ENCODE measurements around the gene PTK6.

Gene PTK6

GRCh38 chr20:63542696-63543095 is 5.5 kb upstream of the PTK6 start:
- no peak for TF ChIP-seq POLR2AphosphoS5 (IDR thresholded peaks at IDR 0.05; ENCODE audit: low read depth, low read length)
- TF ChIP-seq, protein P1, sequence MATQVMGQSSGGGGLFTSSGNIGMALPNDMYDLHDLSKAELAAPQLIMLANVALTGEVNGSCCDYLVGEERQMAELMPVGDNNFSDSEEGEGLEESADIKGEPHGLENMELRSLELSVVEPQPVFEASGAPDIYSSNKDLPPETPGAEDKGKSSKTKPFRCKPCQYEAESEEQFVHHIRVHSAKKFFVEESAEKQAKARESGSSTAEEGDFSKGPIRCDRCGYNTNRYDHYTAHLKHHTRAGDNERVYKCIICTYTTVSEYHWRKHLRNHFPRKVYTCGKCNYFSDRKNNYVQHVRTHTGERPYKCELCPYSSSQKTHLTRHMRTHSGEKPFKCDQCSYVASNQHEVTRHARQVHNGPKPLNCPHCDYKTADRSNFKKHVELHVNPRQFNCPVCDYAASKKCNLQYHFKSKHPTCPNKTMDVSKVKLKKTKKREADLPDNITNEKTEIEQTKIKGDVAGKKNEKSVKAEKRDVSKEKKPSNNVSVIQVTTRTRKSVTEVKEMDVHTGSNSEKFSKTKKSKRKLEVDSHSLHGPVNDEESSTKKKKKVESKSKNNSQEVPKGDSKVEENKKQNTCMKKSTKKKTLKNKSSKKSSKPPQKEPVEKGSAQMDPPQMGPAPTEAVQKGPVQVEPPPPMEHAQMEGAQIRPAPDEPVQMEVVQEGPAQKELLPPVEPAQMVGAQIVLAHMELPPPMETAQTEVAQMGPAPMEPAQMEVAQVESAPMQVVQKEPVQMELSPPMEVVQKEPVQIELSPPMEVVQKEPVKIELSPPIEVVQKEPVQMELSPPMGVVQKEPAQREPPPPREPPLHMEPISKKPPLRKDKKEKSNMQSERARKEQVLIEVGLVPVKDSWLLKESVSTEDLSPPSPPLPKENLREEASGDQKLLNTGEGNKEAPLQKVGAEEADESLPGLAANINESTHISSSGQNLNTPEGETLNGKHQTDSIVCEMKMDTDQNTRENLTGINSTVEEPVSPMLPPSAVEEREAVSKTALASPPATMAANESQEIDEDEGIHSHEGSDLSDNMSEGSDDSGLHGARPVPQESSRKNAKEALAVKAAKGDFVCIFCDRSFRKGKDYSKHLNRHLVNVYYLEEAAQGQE (IDR thresholded peaks at IDR 0.05; ENCODE audit: insufficient read depth in 1 of 2, low read depth in 2 of 2, low read length in 2 of 2), result no peak
- no peak for TF ChIP-seq FOXP2 (optimal IDR thresholded peaks at IDR 0.05; ENCODE audit: borderline replicate concordance, extremely low read depth, extremely low read length, insufficient read depth)
- TF ChIP-seq SIN3A (IDR thresholded peaks at IDR 0.05; ENCODE audit: borderline replicate concordance, insufficient read depth, low read length), result no peak
- TF ChIP-seq TAF1 (IDR thresholded peaks at IDR 0.05; ENCODE audit: borderline replicate concordance, insufficient read depth, low read length), result no peak

GRCh38 chr20:63542031-63542559 is 4.9 kb upstream of the PTK6 start:
- no peak for TF ChIP-seq FOXP2 (optimal IDR thresholded peaks at IDR 0.05; ENCODE audit: borderline replicate concordance, extremely low read depth, extremely low read length, insufficient read depth)
- no peak for TF ChIP-seq TAF1 (IDR thresholded peaks at IDR 0.05; ENCODE audit: borderline replicate concordance, insufficient read depth, low read length)
- TF ChIP-seq SIN3A (IDR thresholded peaks at IDR 0.05; ENCODE audit: borderline replicate concordance, insufficient read depth, low read length), result no peak
- TF ChIP-seq, protein P1 (IDR thresholded peaks at IDR 0.05; ENCODE audit: insufficient read depth in 1 of 2, low read depth in 2 of 2, low read length in 2 of 2), result no peak
- TF ChIP-seq POLR2AphosphoS5 (IDR thresholded peaks at IDR 0.05; ENCODE audit: low read depth, low read length), result no peak

- TF ChIP-seq SIN3A (IDR thresholded peaks at IDR 0.05; ENCODE audit: borderline replicate concordance, insufficient read depth, low read length) (no peak), POLR2AphosphoS5 (IDR thresholded peaks at IDR 0.05; ENCODE audit: low read depth, low read length) (no peak)
Measured at GRCh38 chr20:63541371-63541770, 4.2 kb upstream of the PTK6 start.

DNA sequence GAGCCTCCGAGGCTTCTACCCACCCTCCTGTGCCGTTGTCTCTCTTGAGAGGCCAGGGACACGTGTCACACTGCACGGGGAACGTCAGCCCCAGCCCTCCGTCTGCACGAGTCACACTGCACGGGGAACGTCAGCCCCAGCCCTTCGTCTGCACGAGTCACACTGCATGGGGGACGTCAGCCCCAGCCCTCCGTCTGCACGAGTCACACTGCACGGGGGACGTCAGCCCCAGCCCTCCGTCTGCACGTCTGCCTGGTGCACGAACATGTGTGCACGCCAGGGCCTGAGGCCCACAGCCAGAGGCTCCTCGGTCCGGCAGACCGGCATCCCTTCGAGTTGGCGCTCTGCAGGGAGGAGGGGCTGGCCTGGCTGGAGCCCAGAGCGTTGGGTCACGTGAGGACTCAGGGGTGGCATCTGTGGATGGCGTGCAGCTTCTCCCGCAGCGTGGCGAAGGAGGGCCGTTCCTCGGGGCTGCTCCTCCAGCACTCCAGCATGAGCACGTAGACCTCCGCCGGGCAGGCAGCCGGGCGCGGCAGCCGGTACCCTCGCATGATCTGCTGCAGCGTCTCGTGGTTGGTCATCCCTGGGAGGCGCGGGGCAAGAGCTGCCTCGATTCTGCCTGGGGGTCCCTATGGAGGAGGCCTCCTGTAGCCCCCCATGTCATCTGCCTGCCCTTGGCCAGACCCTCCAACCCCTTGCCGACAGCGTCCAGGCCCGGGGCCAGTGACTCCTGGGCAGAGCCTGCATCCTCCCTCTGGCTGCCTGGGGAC is 3.4 kb upstream of the PTK6 start:
- TF ChIP-seq TAF1 (IDR thresholded peaks at IDR 0.05; ENCODE audit: borderline replicate concordance, insufficient read depth, low read length), result no peak
- TF ChIP-seq FOXP2 (optimal IDR thresholded peaks at IDR 0.05; ENCODE audit: borderline replicate concordance, extremely low read depth, extremely low read length, insufficient read depth), result no peak
- TF ChIP-seq SIN3A (IDR thresholded peaks at IDR 0.05; ENCODE audit: borderline replicate concordance, insufficient read depth, low read length), result no peak
- TF ChIP-seq POLR2AphosphoS5 (IDR thresholded peaks at IDR 0.05; ENCODE audit: low read depth, low read length), result no peak
- TF ChIP-seq, protein P1 (IDR thresholded peaks at IDR 0.05; ENCODE audit: insufficient read depth in 1 of 2, low read depth in 2 of 2, low read length in 2 of 2), result no peak

GRCh38 chr20:63539441-63540370 is 2.5 kb upstream of the PTK6 start:
- TF ChIP-seq, protein P1 (IDR thresholded peaks at IDR 0.05; ENCODE audit: insufficient read depth in 1 of 2, low read depth in 2 of 2, low read length in 2 of 2), result no peak
- TF ChIP-seq POLR2AphosphoS5 (IDR thresholded peaks at IDR 0.05; ENCODE audit: low read depth, low read length), result no peak
- TF ChIP-seq TAF1 (IDR thresholded peaks at IDR 0.05; ENCODE audit: borderline replicate concordance, insufficient read depth, low read length), result no peak
- no peak for TF ChIP-seq FOXP2 (optimal IDR thresholded peaks at IDR 0.05; ENCODE audit: borderline replicate concordance, extremely low read depth, extremely low read length, insufficient read depth)
- no peak for TF ChIP-seq SIN3A (IDR thresholded peaks at IDR 0.05; ENCODE audit: borderline replicate concordance, insufficient read depth, low read length)
